ENCODE results near the gene HSD11B2.

HSD11B2 gene

DNA sequence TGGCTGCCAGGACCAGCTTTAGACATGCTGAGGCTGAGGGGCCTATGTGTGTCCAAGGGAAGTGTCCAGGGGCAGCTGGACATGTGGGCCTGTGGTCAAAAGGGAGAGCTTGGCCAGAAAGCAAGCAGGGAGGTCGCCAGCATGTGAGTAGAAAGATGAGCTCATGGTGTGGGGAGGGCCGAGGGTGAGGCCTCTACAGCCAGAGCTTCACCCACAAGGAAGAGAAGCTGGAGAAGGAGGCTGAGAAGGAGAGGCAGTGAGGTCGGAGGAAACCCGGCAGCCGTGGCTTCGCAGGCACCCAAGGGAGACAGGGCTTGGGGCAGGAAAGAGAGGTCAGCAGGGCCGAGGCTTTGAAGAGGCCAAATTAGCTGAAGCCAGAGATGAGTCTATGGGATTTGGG lies 4.0 kb upstream of the HSD11B2 start:
- Histone ChIP-seq H3K4me1 (ENCODE audit: control insufficient read depth, insufficient read depth, low read length) (peaks cover 10% of the 10 kb centered on the region; the same call in 1 of the 2 replicates), H3K9me3 (ENCODE audit: control insufficient read depth, insufficient read depth, low read length) (no peaks in the 10 kb centered on the region), H3K27ac (ENCODE audit: low read length) (no peak overlapping the region), H3K27me3 (ENCODE audit: control insufficient read depth, insufficient read depth, low read length) (no peaks in the 10 kb centered on the region), H3K4me3 (ENCODE audit: low read length) (no peak overlapping the region), H3K36me3 (ENCODE audit: control insufficient read depth, insufficient read depth, low read length) (no peaks in the 10 kb centered on the region)
- DNase-seq (ENCODE audit: low read depth, low spot score) = no peak
- no CpG with 5 or more reads among the region's 7 CpGs for WGBS (ENCODE audit: insufficient coverage, insufficient read length)

DNA sequence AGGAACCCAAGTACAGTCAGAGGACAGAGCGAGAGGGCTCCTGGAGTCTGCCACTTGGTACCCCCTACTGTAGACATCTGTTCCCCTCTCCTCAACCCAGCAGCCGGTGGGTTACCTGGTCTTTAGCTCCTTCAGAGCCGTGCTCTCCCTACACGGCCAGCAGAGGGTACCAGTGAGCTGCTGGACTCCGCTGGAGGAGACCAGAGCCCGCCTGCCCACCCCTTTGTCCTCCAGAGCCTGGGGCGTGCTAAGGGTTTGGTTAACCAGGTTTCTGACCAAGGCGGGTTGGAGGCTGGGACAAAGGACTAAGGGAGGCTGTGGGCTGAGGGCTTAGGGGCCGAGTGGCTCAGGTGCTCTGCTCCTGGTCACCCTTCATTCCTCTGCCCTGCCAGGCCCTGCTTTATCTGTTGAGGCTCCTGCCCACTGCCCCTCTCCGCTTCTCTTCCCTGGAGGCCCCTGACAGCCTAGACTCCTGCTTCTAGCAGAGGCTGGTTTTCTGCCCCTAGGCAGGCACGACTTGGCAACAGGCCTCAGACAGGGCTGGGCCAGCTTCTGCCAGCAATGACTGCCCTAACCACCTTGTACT lies 2.7 kb upstream of the HSD11B2 start:
- H3K27ac ChIP-seq (ENCODE audit: low read length) = no peak overlapping the region
- no CpG with 5 or more reads among the region's 11 CpGs for WGBS (ENCODE audit: insufficient coverage, insufficient read length)
- DNase-seq (ENCODE audit: low read depth, low spot score) = peak; percentile 89

GRCh38 chr16:67429053-67429798 lies 1.7 kb upstream of the HSD11B2 start:
- H3K4me1 ChIP-seq (ENCODE audit: control insufficient read depth, insufficient read depth, low read length) = peaks cover 11% of the 10 kb centered on the region; the same call in 1 of the 2 replicates
- H3K4me3 ChIP-seq (ENCODE audit: low read length) = no peak overlapping the region
- no peak for DNase-seq (ENCODE audit: low read depth, low spot score)
- WGBS (ENCODE audit: insufficient coverage, insufficient read length) = no CpG with 5 or more reads among the region's 3 CpGs
- no peaks in the 10 kb centered on the region for H3K9me3 ChIP-seq (ENCODE audit: control insufficient read depth, insufficient read depth, low read length)
- H3K27me3 ChIP-seq (ENCODE audit: control insufficient read depth, insufficient read depth, low read length) = no peaks in the 10 kb centered on the region
- no peak overlapping the region for H3K27ac ChIP-seq (ENCODE audit: low read length)
- H3K36me3 ChIP-seq (ENCODE audit: control insufficient read depth, insufficient read depth, low read length) = no peaks in the 10 kb centered on the region

More for the DNA sequence above, 2.7 kb upstream of the HSD11B2 start:
- H3K27me3 ChIP-seq (ENCODE audit: control insufficient read depth, insufficient read depth, low read length) = no peaks in the 10 kb centered on the region
- H3K4me3 ChIP-seq (ENCODE audit: low read length) = no peak overlapping the region
- no peaks in the 10 kb centered on the region for H3K36me3 ChIP-seq (ENCODE audit: control insufficient read depth, insufficient read depth, low read length)
- peaks cover 10% of the 10 kb centered on the region; the same call in 1 of the 2 replicates for H3K4me1 ChIP-seq (ENCODE audit: control insufficient read depth, insufficient read depth, low read length)
- H3K9me3 ChIP-seq (ENCODE audit: control insufficient read depth, insufficient read depth, low read length) = no peaks in the 10 kb centered on the region

DNA sequence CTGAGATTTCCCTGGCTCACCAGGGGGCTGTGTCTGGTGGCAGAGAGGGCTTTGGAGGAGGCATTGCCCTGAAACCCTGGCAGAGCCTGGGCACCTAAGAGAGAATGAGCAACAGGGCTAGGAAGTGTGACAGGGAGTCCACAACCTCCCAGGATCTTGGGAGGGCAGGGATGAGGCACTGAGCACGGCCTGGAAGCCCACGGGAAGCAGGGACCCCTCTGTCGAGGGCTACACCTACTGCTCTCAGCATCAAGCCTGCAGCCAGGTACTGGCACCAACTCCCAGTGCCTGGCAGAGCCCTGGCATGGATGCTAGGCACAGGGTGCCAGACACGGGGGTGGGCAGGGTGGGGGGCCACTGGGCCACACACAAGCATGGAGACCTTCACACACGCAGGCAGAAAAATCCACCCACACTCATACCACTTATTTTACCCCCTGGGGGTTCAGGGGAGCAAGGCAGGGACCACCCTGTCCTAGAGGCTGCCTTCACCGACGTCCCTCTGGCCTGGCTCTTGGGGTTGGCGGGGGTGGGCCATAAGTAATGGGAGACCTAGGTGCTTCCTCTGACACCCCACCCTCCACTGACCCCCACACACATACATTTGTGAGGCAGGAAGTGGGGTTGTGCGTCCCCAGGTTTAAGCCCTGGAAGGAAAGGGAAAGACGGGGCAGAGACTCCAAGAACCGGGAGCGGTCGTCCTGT lies 970 bp upstream of the HSD11B2 start:
- H3K36me3 ChIP-seq (ENCODE audit: control insufficient read depth, insufficient read depth, low read length) = no peaks in the 10 kb centered on the region
- peaks cover 9% of the 10 kb centered on the region; the same call in 1 of the 2 replicates for H3K4me1 ChIP-seq (ENCODE audit: control insufficient read depth, insufficient read depth, low read length)
- no peaks in the 10 kb centered on the region for H3K27me3 ChIP-seq (ENCODE audit: control insufficient read depth, insufficient read depth, low read length)
- no peaks in the 10 kb centered on the region for H3K9me3 ChIP-seq (ENCODE audit: control insufficient read depth, insufficient read depth, low read length)
- WGBS (ENCODE audit: insufficient coverage, insufficient read length) = no CpG with 5 or more reads among the region's 13 CpGs
- no peak for DNase-seq (ENCODE audit: low read depth, low spot score)
- no peak overlapping the region for H3K27ac ChIP-seq (ENCODE audit: low read length)
- peak overlapping the region; percentile 59; the same call in 1 of the 2 replicates for H3K4me3 ChIP-seq (ENCODE audit: low read length)

GRCh38 chr16:67430504-67430976 lies 381 bp upstream of the HSD11B2 start:
- no CpG with 5 or more reads among the region's 53 CpGs for WGBS (ENCODE audit: insufficient coverage, insufficient read length)
- no peak for DNase-seq (ENCODE audit: low read depth, low spot score)
- Histone ChIP-seq H3K4me3 (ENCODE audit: low read length) (peak overlapping the region; percentile 59; the same call in 1 of the 2 replicates), H3K27me3 (ENCODE audit: control insufficient read depth, insufficient read depth, low read length) (no peaks in the 10 kb centered on the region), H3K4me1 (ENCODE audit: control insufficient read depth, insufficient read depth, low read length) (peaks cover 9% of the 10 kb centered on the region; the same call in 1 of the 2 replicates), H3K9me3 (ENCODE audit: control insufficient read depth, insufficient read depth, low read length) (no peaks in the 10 kb centered on the region), H3K36me3 (ENCODE audit: control insufficient read depth, insufficient read depth, low read length) (no peaks in the 10 kb centered on the region; the same call in 1 of the 2 replicates), H3K27ac (ENCODE audit: low read length) (no peak overlapping the region)

- Histone ChIP-seq H3K27ac (ENCODE audit: low read length) (no peak overlapping the region), H3K4me1 (ENCODE audit: control insufficient read depth, insufficient read depth, low read length) (peaks cover 6% of the 10 kb centered on the region; the same call in 1 of the 2 replicates), H3K4me3 (ENCODE audit: low read length) (peak overlapping the region; percentile 79; the same call in 1 of the 2 replicates), H3K36me3 (ENCODE audit: control insufficient read depth, insufficient read depth, low read length) (peaks cover 4% of the 10 kb centered on the region; the same call in 1 of the 2 replicates), H3K27me3 (ENCODE audit: control insufficient read depth, insufficient read depth, low read length) (no peaks in the 10 kb centered on the region), H3K9me3 (ENCODE audit: control insufficient read depth, insufficient read depth, low read length) (no peaks in the 10 kb centered on the region)
- no CpG with 5 or more reads among the region's 13 CpGs for WGBS (ENCODE audit: insufficient coverage, insufficient read length)
- DNase-seq (ENCODE audit: low read depth, low spot score) = no peak
Measured at GRCh38 chr16:67431775-67432505, 1.0 kb downstream of the HSD11B2 start.

DNA sequence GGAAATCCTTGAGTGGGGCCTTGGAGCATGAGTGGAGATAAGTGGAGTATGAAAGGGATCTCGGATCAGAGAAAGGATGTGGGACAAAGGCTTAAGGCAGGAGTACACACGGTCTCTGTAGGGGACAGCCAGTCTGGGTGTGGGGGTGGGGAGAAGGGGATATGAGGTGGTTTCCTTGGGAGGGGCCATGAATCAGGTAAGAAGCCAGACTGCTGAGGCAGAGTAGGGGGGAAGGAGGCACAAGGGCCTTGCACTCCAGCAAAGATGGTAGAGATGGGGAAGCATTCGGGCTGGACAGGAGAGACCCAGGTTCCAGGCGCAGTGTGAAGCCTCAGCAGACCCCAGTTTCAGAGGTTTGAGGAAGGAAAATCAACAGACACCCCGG lies 1.6 kb downstream of the HSD11B2 start:
- Histone ChIP-seq H3K4me3 (ENCODE audit: low read length) (no peak overlapping the region; the same call in 1 of the 2 replicates), H3K27me3 (ENCODE audit: control insufficient read depth, insufficient read depth, low read length) (no peaks in the 10 kb centered on the region), H3K4me1 (ENCODE audit: control insufficient read depth, insufficient read depth, low read length) (peaks cover 6% of the 10 kb centered on the region; the same call in 1 of the 2 replicates), H3K9me3 (ENCODE audit: control insufficient read depth, insufficient read depth, low read length) (no peaks in the 10 kb centered on the region), H3K27ac (ENCODE audit: low read length) (no peak overlapping the region), H3K36me3 (ENCODE audit: control insufficient read depth, insufficient read depth, low read length) (peaks cover 4% of the 10 kb centered on the region; the same call in 1 of the 2 replicates)
- WGBS (ENCODE audit: insufficient coverage, insufficient read length) = no CpG with 5 or more reads among the region's 5 CpGs
- no peak for DNase-seq (ENCODE audit: low read depth, low spot score)

- no peak for DNase-seq (ENCODE audit: low read depth, low spot score)
- H3K4me1 ChIP-seq (ENCODE audit: control insufficient read depth, insufficient read depth, low read length) = peaks cover 6% of the 10 kb centered on the region; the same call in 1 of the 2 replicates
- H3K27ac ChIP-seq (ENCODE audit: low read length) = no peak overlapping the region
- H3K27me3 ChIP-seq (ENCODE audit: control insufficient read depth, insufficient read depth, low read length) = no peaks in the 10 kb centered on the region
- peaks cover 4% of the 10 kb centered on the region for H3K36me3 ChIP-seq (ENCODE audit: control insufficient read depth, insufficient read depth, low read length)
- H3K4me3 ChIP-seq (ENCODE audit: low read length) = no peak overlapping the region
- no CpG with 5 or more reads among the region's 5 CpGs for WGBS (ENCODE audit: insufficient coverage, insufficient read length)
- no peaks in the 10 kb centered on the region for H3K9me3 ChIP-seq (ENCODE audit: control insufficient read depth, insufficient read depth, low read length)
Measured at GRCh38 chr16:67433131-67433719, 2.3 kb downstream of the HSD11B2 start.

- H3K4me3 ChIP-seq (ENCODE audit: low read length) = no peak overlapping the region
- no peaks in the 10 kb centered on the region for H3K9me3 ChIP-seq (ENCODE audit: control insufficient read depth, insufficient read depth, low read length)
- H3K36me3 ChIP-seq (ENCODE audit: control insufficient read depth, insufficient read depth, low read length) = peaks cover 9% of the 10 kb centered on the region
- DNase-seq (ENCODE audit: low read depth, low spot score) = no peak
- WGBS (ENCODE audit: insufficient coverage, insufficient read length) = no CpG with 5 or more reads among the region's 16 CpGs
- H3K27me3 ChIP-seq (ENCODE audit: control insufficient read depth, insufficient read depth, low read length) = no peaks in the 10 kb centered on the region
- 0 out of 2 replicates have a peak, but pooled peaks cover 2% of the 10 kb centered on the region for H3K4me1 ChIP-seq (ENCODE audit: control insufficient read depth, insufficient read depth, low read length)
- no peak overlapping the region for H3K27ac ChIP-seq (ENCODE audit: low read length)
Measured at GRCh38 chr16:67435758-67436164, 4.8 kb downstream of the HSD11B2 start.
